Ovary (tissue), 3 donors: ENCODE data around the gene PTPRG.

ENCODE experiments used
- CTCF ChIP-seq, 3 donors: fragments of 450-650 bp in 2 of 3; fragments of 200-600 bp in 1 of 3; IDR thresholded peaks; one replicate each; pipeline versions ENCODE4 v1.5.1 to v1.8.0; 2016 to 2022; ENCODE audit warnings: antibody characterized with exemption in 3 of 3, mild to moderate bottlenecking in 1 of 3
- EP300 ChIP-seq: sonication (generic); formaldehyde crosslinking; IDR thresholded peaks from one replicate; pipeline ENCODE4 v1.6.1; 2017; ENCODE audit warnings: antibody characterized with exemption
- POLR2A ChIP-seq: fragments of 450-650 bp; IDR thresholded peaks from one replicate; pipeline ENCODE4 v1.6.1; 2017; ENCODE audit warnings: antibody characterized with exemption, mild to moderate bottlenecking, moderate library complexity
- donor health status: DM: no; HTN: no; CAD: no.

GRCh38 chr3:61853912-61854311 is 292.5 kb downstream of the PTPRG start:
- TF ChIP-seq CTCF (IDR thresholded peaks at IDR 0.05) (no peak), EP300 (no peak), POLR2A (no peak)
